GM12878 (cell line): ENCODE measurements around the gene PFKM.

Experiments
- CBX5 ChIP-seq: sonication (generic); IDR thresholded peaks from 2 replicates; pipeline ENCODE4 v1.6.1; 2016; ENCODE audit warnings: low read depth, moderate library complexity, mild to moderate bottlenecking, inconsistent platforms
- CTCF ChIP-seq, 3 experiments: IDR thresholded peaks in 2 of 3; conservative IDR thresholded peaks in 1 of 3; 2 replicates each; pipeline ENCODE4 v1.5.1; 2011; ENCODE audit warnings: low read depth in 3 of 3, low read length in 3 of 3, mild to moderate bottlenecking in 3 of 3, control low read depth in 2 of 3, moderate library complexity in 2 of 3, inconsistent platforms in 1 of 3, mixed read lengths in 1 of 3; ENCODE audit not compliant: control insufficient read depth in 2 of 3, insufficient read depth in 1 of 3; ENCODE audit errors: extremely low read depth in 1 of 3
- EP300 ChIP-seq, 2 experiments: fragments of 150-350 bp in 1 of 2; IDR thresholded peaks; 2 replicates each; pipeline ENCODE4 v1.6.1; 2011 to 2012; ENCODE audit warnings: low read depth in 2 of 2, low read length in 2 of 2, borderline replicate concordance in 1 of 2, improper control_type of control experiment in 1 of 2, inconsistent platforms in 1 of 2; ENCODE audit not compliant: control insufficient read depth in 1 of 2
- MXI1 ChIP-seq: fragments of 150-350 bp; IDR thresholded peaks from 2 replicates; pipeline ENCODE4 v1.6.1; 2011; ENCODE audit warnings: low read depth, mild to moderate bottlenecking, inconsistent platforms, low read length, improper control_type of control experiment
- NR2F1 ChIP-seq: fragments of 450-650 bp; conservative IDR thresholded peaks from 2 replicates; pipeline ENCODE4 v1.6.1; 2017; ENCODE audit warnings: mild to moderate bottlenecking
- POLR2AphosphoS5 ChIP-seq: IDR thresholded peaks from 2 replicates; pipeline ENCODE4 v1.6.1; 2011; ENCODE audit warnings: mild to moderate bottlenecking, low read length, inconsistent platforms
- SIN3A ChIP-seq: IDR thresholded peaks from 2 replicates; pipeline ENCODE4 v1.6.1; 2012; ENCODE audit warnings: low read depth, low read length, improper control_type of control experiment
- ZNF24 ChIP-seq: fragments of 450-650 bp; IDR thresholded peaks from 2 replicates; pipeline ENCODE4 v1.6.1; 2017; ENCODE audit warnings: antibody characterized with exemption, mild to moderate bottlenecking

GRCh38 chr12:48180424-48180823 lies 61.3 kb downstream of the PFKM start:
- TF ChIP-seq EP300 (IDR thresholded peaks at IDR 0.05; ENCODE audit: borderline replicate concordance in 1 of 2, control insufficient read depth in 1 of 2, low read depth in 2 of 2, low read length in 2 of 2) (no peak), NR2F1 (no peak), POLR2AphosphoS5 (no peak), ZNF24 (no peak), MXI1 (no peak), SIN3A (no peak), CBX5 (no peak), CTCF (IDR thresholded peaks at IDR 0.05 in 2 of 3, conservative IDR thresholded peaks at IDR 0.05 in 1 of 3; ENCODE audit: control insufficient read depth in 2 of 3, extremely low read depth in 1 of 3, insufficient read depth in 1 of 3, low read depth in 3 of 3, low read length in 3 of 3) (no peak)
